GM19328 (cell line): ENCODE data around the gene FER.
"Not testable (repeated sequence)": the region's sequence is repeated elsewhere in the genome, so short reads cannot be mapped to it uniquely, and the experiment has no call there.

ENCODE experiments used
- ATAC-seq: cut with Tn5 transposase; IDR thresholded peaks from one replicate; pipeline ENCODE4 v1.9.1; 2021; ENCODE audit warnings: mild to moderate bottlenecking, moderate library complexity; ENCODE audit not compliant: unreplicated experiment

Gene FER

GRCh38 chr5:108747774-108748400, at the start of gene FER:
Gene FER, plus strand, starts transcription at chr5:108747897. Its CDS starts 50,286 bp downstream, at chr5:108798183.
- ATAC-seq, result peak; percentile 18

GRCh38 chr5:108700388-108700787, 47.3 kb upstream of the FER start:
- ATAC-seq, result not testable (repeated sequence)

- ATAC-seq, result no peak
These were observed 46.8 kb upstream of the FER start for GRCh38 chr5:108700930-108701329.

GRCh38 chr5:108702546-108702945, 45.2 kb upstream of the FER start:
- no peak for ATAC-seq

- ATAC-seq, result no peak
These were observed 44.4 kb upstream of the FER start for GRCh38 chr5:108703313-108703712.

GRCh38 chr5:108707141-108707540, 40.6 kb upstream of the FER start:
- no peak for ATAC-seq

- ATAC-seq, result no peak
These were observed 35.8 kb upstream of the FER start for GRCh38 chr5:108711898-108712297.

GRCh38 chr5:108715408-108715807, 32.3 kb upstream of the FER start:
- no peak for ATAC-seq

GRCh38 chr5:108720391-108720790, 27.3 kb upstream of the FER start:
- ATAC-seq, result peak; percentile 75

- ATAC-seq, result no peak
These were observed 21.1 kb upstream of the FER start for GRCh38 chr5:108726446-108727235.

GRCh38 chr5:108727236-108727650, 20.5 kb upstream of the FER start:
- no peak for ATAC-seq

GRCh38 chr5:108727651-108728565, 19.8 kb upstream of the FER start:
- peak; percentile 77 for ATAC-seq

- peak; percentile 34 for ATAC-seq
These were observed 19.0 kb upstream of the FER start for GRCh38 chr5:108728566-108729241.

- no peak for ATAC-seq
These were observed 18.5 kb upstream of the FER start for GRCh38 chr5:108729242-108729615.

GRCh38 chr5:108730617-108731340, 16.9 kb upstream of the FER start:
- peak; percentile 33 for ATAC-seq

- no peak for ATAC-seq
These were observed 11.9 kb upstream of the FER start for GRCh38 chr5:108735790-108736189.

- ATAC-seq, result no peak
These were observed 10.8 kb upstream of the FER start for GRCh38 chr5:108736855-108737254.

GRCh38 chr5:108739376-108739775, 8.3 kb upstream of the FER start:
- no peak for ATAC-seq

- no peak for ATAC-seq
These were observed 7.8 kb upstream of the FER start for GRCh38 chr5:108739906-108740305.

GRCh38 chr5:108743319-108743718, 4.4 kb upstream of the FER start:
- no peak for ATAC-seq
